Colon (tissue), 2 donors: ENCODE results near the gene KCNN3.

Source experiments
- FAIRE-seq: peaks from 2 replicates; lab custom pipeline; 2012; peaks lifted over from hg19 to GRCh38; lab: Jason Lieb, UNC
- donor health status: control.
- donor health status: control.

Gene KCNN3

DNA sequence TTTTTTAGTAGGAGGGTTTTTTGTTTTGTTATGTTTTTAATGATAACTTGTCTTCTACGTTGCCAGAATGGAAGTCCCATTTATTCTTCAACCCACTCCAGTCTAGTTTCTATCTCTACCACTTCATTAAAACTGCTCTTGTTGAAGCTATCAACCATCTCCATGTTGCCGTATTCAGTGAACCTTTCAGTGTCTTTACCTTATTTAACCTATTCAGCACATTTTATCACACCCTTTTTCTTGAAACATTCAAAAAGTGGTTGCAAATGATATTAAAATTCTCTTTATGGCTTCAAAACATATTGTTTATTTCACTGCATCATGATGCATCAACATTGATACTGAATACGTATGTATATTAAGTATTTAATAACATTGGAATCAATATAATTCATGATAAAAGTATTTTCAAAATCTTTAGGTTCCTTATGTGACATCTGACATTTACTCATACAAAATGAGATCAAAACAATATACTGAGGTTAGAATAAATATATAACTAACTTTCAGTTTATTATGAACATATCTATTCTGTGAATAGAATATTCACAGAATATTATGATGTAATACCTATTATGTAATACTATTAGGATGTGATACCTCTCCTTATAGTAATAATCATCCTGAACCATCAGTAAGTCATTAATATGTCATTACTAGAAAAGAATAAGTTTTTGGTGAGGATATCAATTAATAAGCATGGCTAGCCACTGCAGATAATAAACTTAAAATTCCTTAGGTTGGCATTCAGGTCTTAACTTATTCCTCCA lies 210.1 kb downstream of the KCNN3 start:
- peak; percentile 18 for FAIRE-seq

DNA sequence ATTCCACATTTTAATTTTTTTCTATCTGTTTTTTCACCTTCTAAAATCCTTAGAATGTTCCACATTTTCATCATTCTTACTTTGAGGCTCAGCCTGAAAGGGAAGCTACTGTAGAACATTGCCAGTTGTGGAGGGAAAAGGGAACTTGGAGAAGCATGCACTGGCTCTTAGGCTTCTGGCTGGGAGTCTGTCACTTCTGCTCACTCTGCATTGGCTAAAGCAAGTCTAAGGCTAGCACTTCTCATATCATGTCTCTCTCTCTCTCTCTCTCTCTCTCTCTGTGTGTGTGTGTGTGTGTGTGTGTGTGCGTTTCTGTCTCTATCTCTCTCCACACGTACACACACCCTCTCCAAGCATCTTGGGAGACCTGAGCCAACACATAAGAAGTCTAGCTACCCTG lies 212.5 kb downstream of the KCNN3 start:
- FAIRE-seq = no peak

DNA sequence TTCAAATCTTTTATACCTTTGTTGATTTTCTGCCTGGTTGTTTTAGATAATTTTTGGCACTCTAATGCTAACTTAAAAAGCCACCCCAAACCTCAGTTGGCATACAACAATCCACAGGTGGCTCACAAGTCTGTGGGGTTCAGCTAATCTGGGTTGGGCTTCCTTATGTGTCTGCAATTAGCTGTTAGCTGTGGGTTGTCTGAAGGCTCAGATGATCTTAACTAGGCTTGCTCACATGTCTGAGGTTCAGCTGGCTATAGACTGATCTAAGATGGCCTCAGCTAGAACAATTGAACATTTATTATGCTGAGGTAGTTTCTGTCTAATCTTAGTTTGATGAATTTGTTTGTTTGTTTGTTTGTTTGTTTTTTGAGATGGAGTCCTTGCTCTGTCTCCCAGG lies 217.2 kb downstream of the KCNN3 start:
- FAIRE-seq = no peak
